ENCODE results near the gene CFAP97D1. TPM values are rescaled to one million over a fixed set of nuclear protein-coding genes. Genes with fewer than 3 reads are reported as not detected.

Gene CFAP97D1
- total RNA-seq, 1 donor from 2014 or later: not detected

GRCh38 chr17:43758497-43759174 is 21.6 kb upstream of the CFAP97D1 start, which contains the start of gene SOST:
TSS of gene SOST (minus strand) at chr17:43758791. CDS start at chr17:43758741, 50 bp downstream.
- Histone ChIP-seq H3K36me3 (no peaks in the 10 kb centered on the region), H3K27ac (no peak within 1 kb of the TSS), H3K9me3 (no peaks in the 10 kb centered on the region), H3K4me3 (no peak within 1 kb of the TSS), H3K4me1 (peaks cover 9% of the 10 kb centered on the region), H3K27me3 (peaks cover 19% of the 10 kb centered on the region)
- no peak for TF ChIP-seq CTCF (IDR thresholded peaks at IDR 0.05)
- DNase-seq: no peak
- intact Hi-C loops (cut with DNase I): loop anchor here (5.0 to 10.0 kb wide), 2 partner anchors 66 to 174 kb away; no protein-coding TSS in a partner anchor
- ATAC-seq: no peak

GRCh38 chr17:43759836-43760235 is 20.4 kb upstream of the CFAP97D1 start:
- no peak overlapping the region for H3K4me3 ChIP-seq
- peaks cover 9% of the 10 kb centered on the region for H3K4me1 ChIP-seq
- no peak overlapping the region for H3K27ac ChIP-seq
- TF ChIP-seq CTCF (IDR thresholded peaks at IDR 0.05): no peak
- no peak for DNase-seq
- intact Hi-C loops (cut with DNase I): loop anchor here (5.0 to 10.0 kb wide), 3 partner anchors 68 to 195 kb away; no protein-coding TSS in a partner anchor
- peaks cover 17% of the 10 kb centered on the region for H3K27me3 ChIP-seq
- H3K9me3 ChIP-seq: no peaks in the 10 kb centered on the region
- no peaks in the 10 kb centered on the region for H3K36me3 ChIP-seq
- no peak for ATAC-seq

GRCh38 chr17:43760254-43760852 is 19.9 kb upstream of the CFAP97D1 start:
- Histone ChIP-seq H3K4me1 (peaks cover 4% of the 10 kb centered on the region), H3K27me3 (peaks cover 11% of the 10 kb centered on the region), H3K36me3 (no peaks in the 10 kb centered on the region), H3K27ac (no peak overlapping the region), H3K9me3 (no peaks in the 10 kb centered on the region), H3K4me3 (no peak overlapping the region)
- peak; percentile 93 for DNase-seq
- peak; percentile 98 for TF ChIP-seq CTCF (IDR thresholded peaks at IDR 0.05)
- intact Hi-C loops (cut with DNase I): loop anchor here (10.0 kb wide), 1 partner anchor 196 kb away; no protein-coding TSS in a partner anchor
- peak; percentile 98 for ATAC-seq

- Histone ChIP-seq H3K27ac (no peak overlapping the region), H3K27me3 (no peaks in the 10 kb centered on the region), H3K4me3 (no peak overlapping the region), H3K36me3 (peaks cover 38% of the 10 kb centered on the region), H3K9me3 (no peaks in the 10 kb centered on the region), H3K4me1 (peaks cover 7% of the 10 kb centered on the region)
- peak; percentile 88 for TF ChIP-seq CTCF (IDR thresholded peaks at IDR 0.05)
- DNase-seq: peak; percentile 81
- intact Hi-C loops (cut with DNase I): loop anchor here (10.0 kb wide), 1 partner anchor 202 kb away; no protein-coding TSS in a partner anchor
- peak; percentile 54 for ATAC-seq
Observed at GRCh38 chr17:43766413-43767052, 13.7 kb upstream of the CFAP97D1 start.

GRCh38 chr17:43767053-43767712 is 13.1 kb upstream of the CFAP97D1 start:
- H3K27ac ChIP-seq: no peak overlapping the region
- DNase-seq (no peak), ATAC-seq (no peak)
- intact Hi-C loops (cut with DNase I): loop anchor here (10.0 kb wide), 1 partner anchor 202 kb away; no protein-coding TSS in a partner anchor
- H3K4me3 ChIP-seq: no peak overlapping the region
- no peak for TF ChIP-seq CTCF (IDR thresholded peaks at IDR 0.05)
- H3K27me3 ChIP-seq: no peaks in the 10 kb centered on the region
- no peaks in the 10 kb centered on the region for H3K9me3 ChIP-seq
- peaks cover 7% of the 10 kb centered on the region for H3K4me1 ChIP-seq
- H3K36me3 ChIP-seq: peaks cover 44% of the 10 kb centered on the region
